ENCODE measurements around the gene ENTREP1.

GRCh38 chr9:69299315-69299714 lies 25.7 kb upstream of the ENTREP1 start:
- TF ChIP-seq POLR2AphosphoS5 (IDR thresholded peaks at IDR 0.05; ENCODE audit: low read depth, low read length) (no peak), SIN3A (IDR thresholded peaks at IDR 0.05; ENCODE audit: borderline replicate concordance, insufficient read depth, low read length) (no peak)
